NB4 (cell line): ENCODE data around the gene PFN3.

ENCODE experiments used
- DNase-seq: peaks from one replicate; pipeline ENCODE4 v3.0.0; 2010; ENCODE audit warnings: low read depth
- H3K4me3 ChIP-seq: one replicate; pipeline ENCODE4 v1.5.1; 2011; ENCODE audit warnings: mild to moderate bottlenecking, low read depth, low read length, moderate library complexity
- CTCF ChIP-seq: IDR thresholded peaks from one replicate; pipeline ENCODE4 v1.5.1; 2012; ENCODE audit warnings: low read depth, low read length
- MAX ChIP-seq: IDR thresholded peaks from 2 replicates; pipeline ENCODE4 v1.6.1; 2011; ENCODE audit warnings: low read depth, low read length
- MYC ChIP-seq: IDR thresholded peaks from 2 replicates; pipeline ENCODE4 v1.6.1; 2011; ENCODE audit warnings: low read depth, low read length
- POLR2A ChIP-seq: IDR thresholded peaks from 2 replicates; pipeline ENCODE4 v1.6.1; 2011; ENCODE audit warnings: mild to moderate bottlenecking; ENCODE audit not compliant: insufficient read length; ENCODE audit errors: extremely low read depth

PFN3 gene

GRCh38 chr5:177442066-177442826 lies 41.8 kb upstream of the PFN3 start:
- no peak for TF ChIP-seq POLR2A
- TF ChIP-seq CTCF = no peak
- no peak for TF ChIP-seq MAX
- no peak for TF ChIP-seq MYC
- H3K4me3 ChIP-seq = no peak overlapping the region

GRCh38 chr5:177440990-177441780 lies 40.7 kb upstream of the PFN3 start:
- no peak for DNase-seq
- no peak for TF ChIP-seq POLR2A
- TF ChIP-seq MAX = no peak
- H3K4me3 ChIP-seq = no peak overlapping the region

More at GRCh38 chr5:177442066-177442826, 41.8 kb upstream of the PFN3 start:
- no peak for DNase-seq

GRCh38 chr5:177440211-177440989 lies 39.9 kb upstream of the PFN3 start:
- TF ChIP-seq POLR2A (no peak), MYC (no peak), CTCF (no peak)
- H3K4me3 ChIP-seq = no peak overlapping the region
- DNase-seq = no peak

GRCh38 chr5:177439518-177440053 lies 39.1 kb upstream of the PFN3 start:
- H3K4me3 ChIP-seq = no peak overlapping the region
- no peak for DNase-seq
- no peak for TF ChIP-seq MYC
- TF ChIP-seq POLR2A = no peak
- no peak for TF ChIP-seq MAX
- TF ChIP-seq CTCF = no peak

- H3K4me3 ChIP-seq = no peak overlapping the region
- no peak for DNase-seq
- TF ChIP-seq CTCF (no peak), POLR2A (no peak), MAX (no peak), MYC (no peak)
Observed at GRCh38 chr5:177438468-177438867, 38.0 kb upstream of the PFN3 start.
